H9 (cell line): ENCODE measurements around the gene CDCP1. TPM values are rescaled to one million over a fixed set of nuclear protein-coding genes. Genes with fewer than 3 reads are reported as not detected.

Experiments
- DNase-seq: peaks from one replicate; pipeline ENCODE4 v3.0.0-alpha.2; 2017
- H2AFZ ChIP-seq: one replicate; pipeline ENCODE4 v1.6.1; 2013; ENCODE audit warnings: mild to moderate bottlenecking, low read length, control low read depth, moderate library complexity
- H2AK5ac ChIP-seq: 2 replicates; pipeline ENCODE4 v1.6.1; 2013; ENCODE audit warnings: low read length, control low read depth, mixed read lengths; ENCODE audit not compliant: insufficient read length
- H2BK120ac ChIP-seq: one replicate; pipeline ENCODE4 v1.6.1; 2013; ENCODE audit warnings: low read depth, mild to moderate bottlenecking, low read length, control low read depth, inconsistent platforms; ENCODE audit not compliant: poor library complexity, severe bottlenecking
- H2BK12ac ChIP-seq: 2 replicates; pipeline ENCODE4 v1.6.1; 2013; ENCODE audit warnings: low read length, control low read depth, mixed read lengths, low read depth; ENCODE audit not compliant: insufficient read length
- H2BK15ac ChIP-seq: 2 replicates; pipeline ENCODE4 v1.6.1; 2013; ENCODE audit warnings: low read depth, low read length, control low read depth
- H2BK20ac ChIP-seq: one replicate; pipeline ENCODE4 v1.6.1; 2013; ENCODE audit warnings: low read depth, mild to moderate bottlenecking, low read length, control low read depth, inconsistent platforms; ENCODE audit not compliant: poor library complexity, severe bottlenecking
- H2BK5ac ChIP-seq: 2 replicates; pipeline ENCODE4 v1.6.1; 2013; ENCODE audit warnings: low read length, control low read depth, mixed read lengths; ENCODE audit not compliant: insufficient read length
- H3K14ac ChIP-seq: 2 replicates; pipeline ENCODE4 v1.6.1; 2013; ENCODE audit warnings: low read length, control low read depth; ENCODE audit not compliant: insufficient read depth
- H3K18ac ChIP-seq: 2 replicates; pipeline ENCODE4 v1.6.1; 2013; ENCODE audit warnings: low read depth, mild to moderate bottlenecking, mixed read lengths, low read length, control low read depth; ENCODE audit not compliant: insufficient read length
- H3K23ac ChIP-seq: 2 replicates; pipeline ENCODE4 v1.6.1; 2013; ENCODE audit warnings: low read length, control low read depth, mixed read lengths, low read depth; ENCODE audit not compliant: insufficient read length
- H3K23me2 ChIP-seq: 2 replicates; pipeline ENCODE4 v1.6.1; 2013; ENCODE audit warnings: low read depth, mild to moderate bottlenecking, mixed read lengths, low read length, control low read depth; ENCODE audit not compliant: insufficient read length, poor library complexity, severe bottlenecking
- H3K27ac ChIP-seq: 2 replicates; pipeline ENCODE4 v1.5.1; 2013; ENCODE audit warnings: low read length, control low read depth, mixed read lengths, low read depth; ENCODE audit not compliant: insufficient read length
- H3K27me3 ChIP-seq: 2 replicates; pipeline ENCODE4 v1.6.1; 2013; ENCODE audit warnings: low read length, control low read depth, inconsistent platforms; ENCODE audit not compliant: insufficient read depth
- H3K4ac ChIP-seq: 2 replicates; pipeline ENCODE4 v1.6.1; 2013; ENCODE audit warnings: low read depth, mild to moderate bottlenecking, control low read depth, inconsistent platforms, low read length, moderate library complexity
- H3K4me1 ChIP-seq: 2 replicates; pipeline ENCODE4 v1.6.1; 2013; ENCODE audit warnings: low read length, control low read depth, inconsistent platforms; ENCODE audit not compliant: insufficient read depth
- H3K4me2 ChIP-seq: 2 replicates; pipeline ENCODE4 v1.6.1; 2013; ENCODE audit warnings: low read length, control low read depth, mixed read lengths; ENCODE audit not compliant: insufficient read length, insufficient read depth
- H3K56ac ChIP-seq: 2 replicates; pipeline ENCODE4 v1.6.1; 2013; ENCODE audit warnings: low read depth, mild to moderate bottlenecking, mixed read lengths, low read length, control low read depth; ENCODE audit not compliant: insufficient read length
- H3K79me1 ChIP-seq: 2 replicates; pipeline ENCODE4 v1.6.1; 2013; ENCODE audit warnings: low read depth, mild to moderate bottlenecking, moderate library complexity, low read length, control low read depth, inconsistent platforms; ENCODE audit not compliant: insufficient read depth, poor library complexity, severe bottlenecking
- H3K79me2 ChIP-seq: 2 replicates; pipeline ENCODE4 v1.6.1; 2013; ENCODE audit warnings: low read length, control low read depth, inconsistent platforms; ENCODE audit not compliant: insufficient read depth
- H3K9ac ChIP-seq: 2 replicates; pipeline ENCODE4 v1.6.1; 2013; ENCODE audit warnings: low read length, control low read depth, mixed read lengths; ENCODE audit not compliant: insufficient read length; ENCODE audit errors: extremely low read depth
- H3K9me3 ChIP-seq: one replicate; pipeline ENCODE4 v1.6.1; 2013; ENCODE audit warnings: low read depth, low read length, inconsistent platforms; ENCODE audit not compliant: control insufficient read depth
- H3T11ph ChIP-seq: one replicate; pipeline ENCODE4 v1.6.1; 2013; ENCODE audit warnings: mild to moderate bottlenecking, low read length, control low read depth, inconsistent platforms
- H4K20me1 ChIP-seq: one replicate; pipeline ENCODE4 v1.6.1; 2013; ENCODE audit not compliant: control insufficient read depth, insufficient read length, insufficient read depth
- H4K5ac ChIP-seq: 2 replicates; pipeline ENCODE4 v1.6.1; 2013; ENCODE audit warnings: low read depth, mild to moderate bottlenecking, mixed read lengths, low read length, control low read depth; ENCODE audit not compliant: insufficient read length
- H4K8ac ChIP-seq: replicated peaks from 2 replicates; pipeline ENCODE4 v1.6.1; 2013; ENCODE audit warnings: low read length, control low read depth, mixed read lengths, low read depth; ENCODE audit not compliant: insufficient read length
- H4K91ac ChIP-seq: 2 replicates; pipeline ENCODE4 v1.6.1; 2013; ENCODE audit warnings: low read depth, mild to moderate bottlenecking, moderate library complexity, mixed read lengths, low read length, control low read depth; ENCODE audit not compliant: insufficient read length
- H3K27ac Mint-ChIP-seq, 3 experiments: 2 replicates in 2 of 3; 3 replicates in 1 of 3; pipeline ENCODE4 v1.8.0; 2020 to 2021; ENCODE audit warnings: mixed read lengths in 3 of 3, mild to moderate bottlenecking in 1 of 3, moderate library complexity in 1 of 3
- H3K27me3 Mint-ChIP-seq: 2 replicates; pipeline ENCODE4 v1.8.0; 2021; ENCODE audit warnings: low read depth, mild to moderate bottlenecking, moderate library complexity, mixed read lengths
- H3K36me3 Mint-ChIP-seq, 3 experiments: 2 replicates in 2 of 3; 3 replicates in 1 of 3; pipeline ENCODE4 v1.8.0; 2020 to 2021; ENCODE audit warnings: low read depth in 3 of 3, mixed read lengths in 3 of 3; ENCODE audit not compliant: insufficient read depth in 1 of 3
- H3K4me1 Mint-ChIP-seq, 2 experiments: 2 replicates each; pipeline ENCODE4 v1.8.0; 2020; ENCODE audit warnings: mixed read lengths in 2 of 2
- H3K4me3 Mint-ChIP-seq, 2 experiments: 2 replicates in 1 of 2; 3 replicates in 1 of 2; pipeline ENCODE4 v1.8.0; 2020 to 2021; ENCODE audit warnings: mild to moderate bottlenecking in 2 of 2, mixed read lengths in 2 of 2, moderate library complexity in 1 of 2
- H3K9me3 Mint-ChIP-seq, 2 experiments: 2 replicates in 1 of 2; 3 replicates in 1 of 2; pipeline ENCODE4 v1.8.0; 2020; ENCODE audit warnings: mild to moderate bottlenecking in 2 of 2, mixed read lengths in 2 of 2, moderate library complexity in 1 of 2
- WGBS: extraction: QIAGEN DNeasy Blood & Tissue Kit; methylation state at CpG from one replicate; pipeline ENCODE4 v1.1.7; 2013; ENCODE audit warnings: missing lambda C conversion rate, low lambda C conversion rate, mixed read lengths; ENCODE audit not compliant: insufficient read length; ENCODE audit errors: extremely low coverage; 5-methylcytosine and 5-hydroxymethylcytosine counted together
- total RNA-seq: library from RNA; stranded (reverse); gene quantifications from 2 replicates; pipeline ENCODE4 v1.2.1, GENCODE V29; 2021
- TF ChIP-seq, protein P1 (sequence below): fragments of 200-600 bp; sonication (generic); conservative IDR thresholded peaks from 3 replicates; pipeline ENCODE4 v1.8.0; 2021; ENCODE audit warnings: antibody characterized with exemption, mild to moderate bottlenecking

The CDCP1 gene
- total RNA-seq, 1 experiment from 2014 or later = 12.9 TPM

DNA sequence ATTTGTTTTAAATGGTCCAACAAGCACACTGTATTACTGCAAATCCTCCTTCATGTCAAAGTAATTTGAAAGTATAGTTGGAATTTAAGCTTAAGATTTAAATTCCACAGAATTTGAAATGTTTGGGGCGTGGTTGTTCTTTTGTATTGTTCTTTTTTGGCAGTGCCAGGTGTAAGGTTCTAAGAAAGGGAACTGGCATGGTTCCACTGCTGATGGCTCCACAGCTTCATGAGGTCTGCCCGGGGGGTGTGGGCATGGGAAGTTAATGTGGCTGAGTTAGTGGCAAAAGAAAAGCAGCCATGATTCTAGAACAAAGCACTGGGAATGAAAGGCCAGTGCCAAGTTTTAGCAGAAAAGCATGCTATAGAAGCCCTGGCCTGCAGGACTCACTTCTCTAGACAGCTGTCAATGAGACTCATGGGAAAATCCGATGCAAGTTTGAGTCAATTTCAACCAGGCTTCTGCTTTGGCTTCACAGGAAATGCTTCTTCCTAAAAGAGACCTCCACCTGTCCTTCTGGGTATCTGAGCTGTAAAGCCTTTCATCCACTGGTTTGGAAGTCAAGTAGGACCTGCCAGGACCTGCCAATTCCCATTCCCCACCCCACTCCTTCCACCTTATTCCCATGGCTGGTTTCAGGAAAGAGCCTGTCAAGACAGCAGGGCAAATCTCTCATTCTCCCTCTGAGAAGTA, 18.9 kb downstream of the CDCP1 start:
- no peak overlapping the region for H2AFZ ChIP-seq
- H3K79me2 ChIP-seq = no peaks in the 10 kb centered on the region
- H4K5ac ChIP-seq = no peak overlapping the region
- H3K4me1 Mint-ChIP-seq = peaks cover 2 to 3% of the 10 kb centered on the region in 2 experiments; a peak in 2 of 4 replicates
- no peak overlapping the region for H3K4ac ChIP-seq
- H3K79me1 ChIP-seq = no peaks in the 10 kb centered on the region
- no peaks in the 10 kb centered on the region for H3K9me3 ChIP-seq
- no peak overlapping the region for H2BK5ac ChIP-seq
- no peak overlapping the region for H3T11ph ChIP-seq
- H3K23ac ChIP-seq = no peak overlapping the region
- H3K9ac ChIP-seq = no peak overlapping the region
- H3K36me3 Mint-ChIP-seq = no peaks in the 10 kb centered on the region
- H3K23me2 ChIP-seq = no peaks in the 10 kb centered on the region
- H3K27ac Mint-ChIP-seq = no peak overlapping the region
- H3K27me3 ChIP-seq = no peaks in the 10 kb centered on the region
- H3K4me1 ChIP-seq = no peaks in the 10 kb centered on the region; the same call in 1 of the 2 replicates
- H3K14ac ChIP-seq = no peak overlapping the region
- no peak overlapping the region for H2BK12ac ChIP-seq
- no peak overlapping the region for H3K4me2 ChIP-seq
- H4K8ac ChIP-seq = no peak overlapping the region
- no peak overlapping the region for H4K91ac ChIP-seq
- no peaks in the 10 kb centered on the region; a peak in 1 of 5 replicates for H3K9me3 Mint-ChIP-seq
- H3K56ac ChIP-seq = no peak overlapping the region
- no CpG with 5 or more reads among the region's 3 CpGs for WGBS
- H2BK120ac ChIP-seq = no peak overlapping the region
- H3K18ac ChIP-seq = no peak overlapping the region
- no peak overlapping the region for H3K4me3 Mint-ChIP-seq
- TF ChIP-seq, protein P1, sequence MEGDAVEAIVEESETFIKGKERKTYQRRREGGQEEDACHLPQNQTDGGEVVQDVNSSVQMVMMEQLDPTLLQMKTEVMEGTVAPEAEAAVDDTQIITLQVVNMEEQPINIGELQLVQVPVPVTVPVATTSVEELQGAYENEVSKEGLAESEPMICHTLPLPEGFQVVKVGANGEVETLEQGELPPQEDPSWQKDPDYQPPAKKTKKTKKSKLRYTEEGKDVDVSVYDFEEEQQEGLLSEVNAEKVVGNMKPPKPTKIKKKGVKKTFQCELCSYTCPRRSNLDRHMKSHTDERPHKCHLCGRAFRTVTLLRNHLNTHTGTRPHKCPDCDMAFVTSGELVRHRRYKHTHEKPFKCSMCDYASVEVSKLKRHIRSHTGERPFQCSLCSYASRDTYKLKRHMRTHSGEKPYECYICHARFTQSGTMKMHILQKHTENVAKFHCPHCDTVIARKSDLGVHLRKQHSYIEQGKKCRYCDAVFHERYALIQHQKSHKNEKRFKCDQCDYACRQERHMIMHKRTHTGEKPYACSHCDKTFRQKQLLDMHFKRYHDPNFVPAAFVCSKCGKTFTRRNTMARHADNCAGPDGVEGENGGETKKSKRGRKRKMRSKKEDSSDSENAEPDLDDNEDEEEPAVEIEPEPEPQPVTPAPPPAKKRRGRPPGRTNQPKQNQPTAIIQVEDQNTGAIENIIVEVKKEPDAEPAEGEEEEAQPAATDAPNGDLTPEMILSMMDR = no peak
- H2BK20ac ChIP-seq = no peak overlapping the region
- H2BK15ac ChIP-seq = no peak overlapping the region
- H2AK5ac ChIP-seq = no peak overlapping the region
- peaks cover 2% of the 10 kb centered on the region for H4K20me1 ChIP-seq
- no peak overlapping the region for H3K27ac ChIP-seq
- no peak for DNase-seq
- no peaks in the 10 kb centered on the region; the same call in 1 of the 2 replicates for H3K27me3 Mint-ChIP-seq
